Fibroblast of lung (primary cell): ENCODE data around the gene XPC.

Experiments
- CTCF ChIP-seq, 2 donors: IDR thresholded peaks in 1 of 2; conservative IDR thresholded peaks in 1 of 2; 1 replicate in 1 of 2; 2 replicates in 1 of 2; pipeline ENCODE4 v1.5.1; 2011 to 2012; ENCODE audit warnings: low read length in 2 of 2, control low read depth in 1 of 2, inconsistent platforms in 1 of 2, low read depth in 1 of 2, mild to moderate bottlenecking in 1 of 2
- EZH2 ChIP-seq: IDR thresholded peaks from 2 replicates; pipeline ENCODE4 v1.5.1; 2012; ENCODE audit warnings: low read length, control low read depth, mild to moderate bottlenecking; ENCODE audit errors: missing control alignments

- TF ChIP-seq CTCF (conservative IDR thresholded peaks at IDR 0.05 in 1 of 2, IDR thresholded peaks at IDR 0.05 in 1 of 2; ENCODE audit: low read depth in 1 of 2, low read length in 2 of 2) = no peak
- TF ChIP-seq EZH2 = no peak
Measured at GRCh38 chr3:14154895-14155440, 23.4 kb downstream of the XPC start.
